Body of pancreas (tissue), 4 donors: ENCODE measurements around the gene TRERF1.
"Not testable (repeated sequence)": the region's sequence is repeated elsewhere in the genome, so short reads cannot be mapped to it uniquely, and the experiment has no call there.

Source experiments
- CTCF ChIP-seq, 7 experiments: fragments of 450-650 bp in 4 of 7; fragments of 200-600 bp in 3 of 7; sonication (generic) in 3 of 7; IDR thresholded peaks; one replicate each; pipeline ENCODE4 v1.5.1; 2016 to 2019; ENCODE audit warnings: antibody characterized with exemption in 7 of 7
- POLR2A ChIP-seq, 3 donors: fragments of 450-650 bp; IDR thresholded peaks; one replicate each; pipeline ENCODE4 v1.6.1; 2016; ENCODE audit warnings: antibody characterized with exemption in 3 of 3, mild to moderate bottlenecking in 2 of 3

DNA sequence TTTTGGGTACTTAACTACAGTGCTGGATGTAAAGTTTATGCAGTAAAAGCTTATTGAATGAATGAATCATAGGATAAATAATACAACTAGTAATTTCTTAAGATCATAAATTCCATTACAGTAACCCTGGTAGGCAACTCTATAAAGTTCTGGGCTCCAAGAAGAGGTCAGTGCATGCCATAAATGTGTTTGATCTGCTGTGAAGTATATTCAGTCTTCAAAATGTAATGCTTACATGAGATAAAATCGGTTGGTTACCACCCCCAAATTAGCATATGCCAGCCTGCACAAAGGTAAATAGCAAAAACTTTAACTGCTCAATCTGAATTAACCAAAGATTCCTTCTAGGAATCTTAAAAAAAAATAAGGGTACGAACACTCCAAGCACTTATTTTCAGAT lies 244.2 kb downstream of the TRERF1 start:
- TF ChIP-seq CTCF, POLR2A (IDR thresholded peaks at IDR 0.05): not testable (repeated sequence)
